Activated CD4-positive, alpha-beta T cell treated with anti-CD3 and anti-CD28 coated beads for 48 hours (primary cell): ENCODE measurements around the gene CUEDC1.
"Not testable (repeated sequence)": the region's sequence is repeated elsewhere in the genome, so short reads cannot be mapped to it uniquely, and the experiment has no call there.

Source experiments
- DNase-seq: peaks from one replicate; pipeline ENCODE4 v3.0.0-alpha.2; 2020

CUEDC1 gene

DNA sequence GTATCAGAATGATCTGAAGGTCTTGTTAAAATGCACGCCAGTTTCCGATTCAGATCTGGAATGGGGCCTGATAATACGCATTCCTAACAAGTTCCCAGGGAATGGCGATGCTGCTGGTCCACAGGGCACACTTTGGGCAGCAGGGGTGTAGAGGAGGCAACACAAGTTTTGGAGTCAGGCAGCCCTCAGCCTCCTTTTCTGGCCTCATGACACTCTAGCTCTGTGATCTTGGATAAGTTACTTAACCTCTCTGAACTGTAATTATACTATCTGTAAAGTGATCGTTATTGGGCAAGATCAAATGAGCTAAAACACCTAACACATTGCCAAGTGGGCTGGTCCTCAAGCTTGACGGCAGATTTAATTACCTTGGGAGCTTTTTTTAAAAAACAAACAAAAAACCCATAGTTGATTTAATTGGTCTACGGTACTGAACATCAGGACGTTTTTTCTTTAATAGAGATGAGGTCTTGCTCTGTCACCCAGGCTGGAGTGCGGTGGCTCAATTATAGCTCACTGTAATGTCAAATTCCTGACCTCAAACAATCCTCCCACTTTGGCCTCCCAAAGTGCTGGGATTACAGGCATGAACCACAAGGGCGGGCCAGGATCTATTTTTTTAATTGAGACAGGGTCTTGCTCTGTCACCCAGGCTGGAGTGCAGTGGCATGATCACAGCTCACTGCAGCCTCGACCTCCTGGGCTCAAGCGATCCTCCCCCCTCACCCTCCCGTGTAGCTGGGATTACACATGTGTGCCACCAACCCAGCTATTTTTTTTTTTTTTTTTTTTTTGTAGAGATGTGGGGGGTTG lies 95.4 kb downstream of the CUEDC1 start:
- DNase-seq = no peak

DNA sequence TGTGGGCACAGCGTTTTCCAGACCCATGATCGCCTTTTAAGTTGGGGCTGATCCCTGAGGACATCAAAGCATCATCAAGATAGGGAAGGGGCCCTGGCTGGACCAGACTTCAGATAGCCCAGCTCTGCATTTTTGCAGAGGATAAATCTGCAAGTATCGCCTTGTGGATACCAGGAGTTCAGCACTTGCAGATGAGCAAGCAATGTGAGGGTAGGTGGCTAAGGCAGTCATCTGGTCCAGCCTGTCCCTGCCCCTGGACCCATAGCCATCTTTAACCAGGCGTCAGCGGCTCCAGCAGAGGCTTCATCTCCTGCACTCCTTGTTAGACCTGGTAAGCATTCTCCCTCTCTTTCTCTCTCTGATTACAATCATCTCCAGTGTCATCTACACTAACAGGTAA lies 96.4 kb downstream of the CUEDC1 start:
- no peak for DNase-seq

DNA sequence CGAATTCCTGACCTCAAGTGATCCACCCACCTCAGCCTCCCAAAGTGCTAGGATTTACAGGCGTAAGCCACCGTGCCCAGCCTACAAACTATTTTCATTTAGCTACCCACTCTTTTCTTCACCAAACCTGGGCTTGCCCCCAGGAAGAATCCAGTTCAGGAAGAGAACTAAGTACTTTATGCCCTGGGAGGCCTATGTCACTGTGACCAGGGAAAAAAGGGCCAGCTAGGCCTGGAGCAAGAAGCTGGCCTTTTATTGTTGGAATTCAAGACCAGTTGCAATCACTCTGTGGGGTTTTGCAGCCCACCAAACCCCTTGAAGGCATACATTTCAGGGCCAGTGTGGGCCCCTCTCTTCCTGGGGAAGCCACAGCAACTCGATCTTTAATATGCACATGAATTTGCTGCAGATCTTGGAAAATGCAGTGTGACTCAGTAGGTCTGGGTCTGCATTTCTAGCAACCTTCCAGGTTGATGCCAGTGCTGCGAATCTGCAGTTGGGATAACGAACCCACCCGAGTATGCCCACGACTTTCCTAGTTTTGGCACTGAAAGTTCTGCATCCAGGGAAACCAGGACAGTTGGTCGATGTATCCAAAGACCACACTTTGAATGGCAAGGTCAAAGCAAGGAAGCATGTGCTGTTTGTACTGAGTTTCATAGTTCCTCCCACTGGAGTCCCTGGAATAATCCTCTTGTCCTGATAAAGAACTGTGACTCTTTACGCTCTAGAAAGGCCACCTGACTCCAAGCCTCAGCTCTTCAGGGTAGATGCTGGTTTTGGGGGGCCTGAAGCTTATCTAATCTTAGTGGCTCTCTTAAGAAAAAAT lies 98.2 kb downstream of the CUEDC1 start:
- DNase-seq = no peak

DNA sequence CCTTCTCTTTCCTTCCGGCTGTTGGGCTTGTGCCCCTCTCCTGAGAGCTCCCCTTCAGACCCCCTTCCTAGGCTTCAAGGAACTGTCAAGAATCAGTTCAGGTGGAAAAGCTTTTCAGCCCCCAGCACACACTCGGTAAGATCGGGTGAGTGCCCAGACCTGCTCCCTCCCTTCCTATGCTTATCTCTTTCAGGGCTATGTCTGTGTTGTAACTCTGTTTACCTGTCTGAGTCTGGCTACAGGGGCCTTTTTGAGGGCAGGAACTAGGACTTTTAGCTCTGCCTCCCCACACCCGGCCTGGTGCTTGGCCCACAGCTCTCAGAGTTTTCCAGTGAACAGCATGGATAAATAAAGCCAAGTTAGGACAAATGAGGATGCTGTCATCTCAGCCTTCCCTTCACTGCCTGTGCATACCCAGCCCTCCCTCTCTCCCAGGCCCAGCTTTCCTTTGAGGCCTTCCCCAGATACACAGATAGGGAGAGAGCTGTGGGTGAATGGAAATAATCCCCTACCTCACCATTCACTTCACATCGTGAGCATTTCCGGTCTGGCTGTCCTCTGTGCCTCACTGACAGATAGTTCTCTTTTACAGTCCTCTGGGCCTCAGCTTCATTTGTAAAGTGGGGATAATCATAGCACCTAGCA lies 99.7 kb downstream of the CUEDC1 start:
- no peak for DNase-seq

DNA sequence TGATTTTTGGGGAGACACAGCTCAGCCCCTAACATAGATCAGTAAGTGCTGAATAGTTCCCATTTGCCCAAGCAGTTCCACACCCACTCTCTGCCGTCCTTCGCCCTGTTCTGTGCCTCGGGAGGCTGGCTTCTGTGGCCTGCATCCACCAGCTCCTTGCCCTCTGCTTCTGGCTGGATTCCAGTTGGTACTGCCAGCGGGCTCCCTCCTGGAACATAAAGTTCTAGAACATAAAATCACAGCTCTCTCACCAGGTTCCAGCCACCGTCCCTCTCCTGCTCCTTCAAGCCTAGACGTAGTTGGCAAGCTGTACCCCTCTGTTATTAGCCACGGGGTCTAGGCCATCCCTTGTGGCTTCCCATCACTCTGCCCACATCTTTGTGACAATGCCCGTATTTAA lies 101.5 kb downstream of the CUEDC1 start:
- no peak for DNase-seq

DNA sequence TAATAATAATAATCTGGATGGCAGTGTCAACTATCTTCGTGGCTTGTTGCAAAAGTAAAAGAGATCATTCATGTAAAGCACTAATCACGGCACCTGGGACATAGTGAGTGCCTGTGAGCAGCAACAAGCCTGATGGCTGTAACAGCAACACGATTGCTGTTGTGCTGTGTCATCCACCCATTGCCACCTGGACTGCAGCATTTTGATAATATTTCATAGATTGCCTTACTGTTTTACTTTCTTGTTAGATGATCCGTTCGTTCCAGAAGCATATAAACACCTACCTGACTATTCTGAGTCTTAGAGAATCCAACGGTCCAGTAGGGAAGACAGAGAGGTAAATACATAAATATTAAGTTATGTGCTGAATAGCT lies 102.3 kb downstream of the CUEDC1 start:
- DNase-seq = no peak

DNA sequence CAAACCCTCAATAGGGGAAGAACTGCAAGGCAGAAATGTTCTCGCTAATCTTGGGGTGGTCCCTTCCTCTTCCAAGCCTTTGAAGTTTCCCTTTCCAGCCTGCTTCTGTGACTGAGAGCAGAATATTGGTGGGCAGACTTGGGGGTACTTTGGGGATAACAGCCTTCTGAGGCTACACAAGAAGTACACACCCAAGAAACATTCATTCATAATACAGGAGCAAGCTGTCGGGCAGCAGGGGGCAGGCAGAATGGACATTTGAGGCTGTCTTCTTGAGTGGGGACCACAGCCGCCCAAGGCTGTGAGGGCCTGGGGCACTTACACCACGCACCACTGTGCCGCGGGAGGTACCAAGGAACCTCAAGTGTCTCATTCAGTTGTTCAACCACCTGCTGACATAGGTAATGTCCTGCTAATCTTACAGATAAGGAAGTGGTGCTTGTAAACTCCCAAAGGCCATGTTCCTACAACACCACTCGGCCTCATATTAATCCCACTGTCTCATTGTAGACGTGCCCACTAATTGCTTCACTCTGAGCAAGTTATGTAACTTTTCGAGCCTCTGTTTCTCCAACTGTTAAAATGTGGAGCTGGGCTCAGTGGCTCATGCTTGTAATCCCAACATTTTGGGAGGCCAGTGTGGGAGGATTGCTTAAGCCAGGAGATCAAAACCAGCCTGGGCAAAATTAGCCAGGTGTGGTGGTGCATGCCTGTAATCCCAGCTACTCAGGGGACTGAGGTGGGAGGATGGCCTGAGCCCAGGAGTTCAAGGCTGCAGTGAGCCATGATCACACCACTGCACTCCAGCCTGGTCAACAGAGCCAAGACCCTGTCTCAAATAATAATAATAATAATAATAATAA lies 102.9 kb downstream of the CUEDC1 start:
- DNase-seq = no peak

DNA sequence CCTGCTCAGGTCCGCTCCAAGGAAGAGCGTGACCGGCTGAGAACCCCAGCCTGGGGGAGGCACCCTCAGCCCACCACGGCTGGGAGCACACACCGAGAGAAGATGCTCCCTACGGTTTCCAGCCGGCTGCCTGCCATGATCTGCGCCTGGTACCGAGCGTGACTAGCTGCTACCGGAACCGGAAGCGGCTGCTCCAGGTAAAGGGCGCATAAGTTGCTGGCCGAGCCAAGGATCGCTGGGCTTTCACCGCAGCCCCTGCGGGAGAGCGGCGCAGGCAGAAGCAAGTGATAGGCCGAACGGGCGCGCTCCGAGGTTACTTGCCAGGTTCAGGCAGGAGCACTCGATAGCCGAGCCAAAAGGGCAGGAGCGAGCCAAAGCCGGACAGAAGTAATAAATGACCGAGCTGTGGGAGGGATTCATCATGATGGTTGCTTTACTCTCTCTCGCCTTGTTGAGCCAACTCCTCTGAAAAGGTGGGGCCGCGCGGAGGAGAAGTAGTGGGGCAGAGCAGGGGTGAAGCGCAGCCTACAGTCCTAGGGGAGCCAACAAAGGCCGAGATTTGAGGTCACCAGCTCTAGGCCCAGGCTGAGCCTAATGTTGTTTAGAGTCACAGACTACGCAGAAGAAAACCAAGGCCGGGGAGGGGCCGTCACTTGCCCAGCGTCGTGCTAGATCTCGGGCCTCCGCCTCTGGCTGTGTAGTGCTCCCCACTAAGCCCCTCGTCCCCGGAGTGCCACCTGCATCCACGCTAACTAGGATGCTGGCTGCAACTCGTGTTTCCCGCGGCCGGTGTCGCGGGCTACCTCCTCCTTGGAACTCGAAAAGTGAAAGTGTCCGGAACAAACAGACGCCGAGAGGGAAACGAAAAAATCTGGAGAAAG lies 105.1 kb downstream of the CUEDC1 start, which contains the start of gene MRPS23:
Gene MRPS23, minus strand, starts transcription at position 171 of the 881 bp plus-strand sequence. Its CDS starts 34 bp downstream, at position 137.
- DNase-seq = peak; percentile 98

DNA sequence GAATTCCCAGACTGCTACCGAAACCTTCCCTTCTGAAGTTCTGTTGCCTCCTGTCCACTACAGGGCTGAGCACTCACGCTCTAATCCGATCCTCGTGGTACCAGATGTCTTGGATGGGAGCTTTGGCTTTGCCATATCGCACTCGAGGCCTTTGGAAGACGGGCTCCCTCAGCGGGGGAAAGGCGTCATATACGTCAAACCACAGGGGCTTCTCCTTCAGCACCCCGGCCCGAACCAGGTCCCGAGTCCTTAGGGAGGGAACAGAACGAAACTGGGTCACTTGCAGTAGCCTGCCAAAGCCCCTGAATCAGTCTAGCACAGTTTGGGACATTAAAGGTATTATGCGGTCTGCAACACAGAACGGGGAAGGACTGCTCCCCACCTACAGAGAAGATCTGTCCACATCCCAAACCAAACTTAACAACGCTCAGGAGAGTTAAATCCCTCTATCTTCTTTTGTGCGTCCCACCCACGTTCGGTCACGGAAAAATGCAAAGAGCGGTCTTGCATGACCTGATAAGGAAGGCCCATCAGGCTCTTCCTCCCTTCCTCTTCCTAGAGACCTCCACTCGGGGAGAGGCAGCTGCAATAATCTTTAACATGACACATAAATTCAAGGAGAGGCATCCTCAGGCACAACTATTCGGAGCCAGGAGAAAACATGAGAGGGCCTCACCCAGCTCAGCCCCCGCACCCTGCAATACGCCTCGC lies 105.9 kb downstream of the CUEDC1 start:
- no peak for DNase-seq

DNA sequence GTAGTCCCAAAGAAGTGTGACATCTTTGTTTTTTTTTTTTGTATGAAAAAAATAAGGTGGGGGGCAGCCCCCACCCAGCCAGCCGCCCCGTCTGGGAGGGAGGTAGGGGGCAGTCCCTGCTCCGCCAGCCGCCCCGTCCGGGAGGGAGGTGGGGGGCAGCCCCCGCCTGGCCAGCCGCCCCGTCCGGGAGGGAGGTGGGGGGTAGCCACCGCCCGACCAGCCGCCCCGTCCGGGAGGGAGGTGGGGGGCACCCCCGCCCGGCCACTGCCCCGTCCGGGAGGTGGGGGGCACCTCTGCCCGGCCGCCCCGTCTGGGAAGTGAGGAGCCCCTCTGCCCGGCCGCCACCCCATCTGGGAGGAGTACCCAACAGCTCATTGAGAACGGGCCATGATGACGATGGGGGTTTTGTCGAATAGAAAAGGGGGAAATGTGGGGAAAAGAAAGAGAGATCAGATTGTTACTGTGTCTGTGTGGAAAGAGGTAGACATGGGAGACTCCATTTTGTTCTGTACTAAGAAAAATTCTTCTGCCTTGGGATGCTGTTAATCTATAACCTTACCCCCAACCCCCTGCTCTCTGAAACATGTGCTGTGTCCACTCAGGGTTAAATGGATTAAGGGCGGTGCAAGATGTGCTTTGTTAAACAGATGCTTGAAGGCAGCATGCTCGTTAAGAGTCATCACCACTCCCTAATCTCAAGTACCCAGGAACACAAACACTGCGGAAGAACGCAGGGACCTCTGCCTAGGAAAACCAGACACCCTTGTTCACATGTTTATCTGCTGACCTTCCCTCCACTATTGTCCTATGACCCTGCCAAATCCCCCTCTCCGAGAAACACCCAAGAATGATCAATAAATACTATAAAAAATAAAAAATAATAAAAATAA lies 108.9 kb downstream of the CUEDC1 start:
- DNase-seq = not testable (repeated sequence)

DNA sequence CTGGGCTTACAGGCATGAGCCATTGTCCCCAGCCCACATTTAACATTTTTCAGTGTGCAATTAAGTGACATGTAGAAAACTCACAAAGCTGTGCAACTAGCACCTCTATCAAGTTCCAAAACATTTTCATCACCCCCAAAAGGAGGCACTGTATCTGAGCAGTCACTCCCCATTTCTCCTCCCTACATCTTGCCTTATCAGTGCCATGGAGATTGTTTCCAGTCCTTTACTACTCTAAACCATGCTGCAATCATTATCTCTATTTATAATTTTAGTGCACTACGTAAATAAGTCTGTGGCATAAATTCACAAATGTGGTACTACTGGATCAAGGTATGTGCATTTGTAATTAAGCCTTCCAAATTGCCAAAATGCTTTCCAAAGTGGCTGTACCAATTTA lies 112.9 kb downstream of the CUEDC1 start:
- DNase-seq = no peak

DNA sequence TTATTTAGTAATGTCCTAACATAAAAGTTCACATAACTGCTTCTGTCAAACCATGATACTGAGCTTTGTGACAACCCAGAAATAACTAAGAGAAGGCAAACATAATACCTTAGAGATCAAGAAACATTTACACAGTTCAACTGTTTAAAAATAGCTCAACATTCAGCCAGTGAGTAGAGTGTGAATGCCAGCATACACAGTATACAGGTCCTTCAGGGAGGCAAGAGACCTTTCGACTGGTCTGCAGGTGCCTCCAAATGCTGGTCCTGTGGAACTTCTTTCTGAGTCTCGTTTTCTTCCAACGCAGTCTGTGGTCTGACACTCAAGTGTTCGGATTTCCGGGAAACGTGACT lies 115.7 kb downstream of the CUEDC1 start:
- no peak for DNase-seq

DNA sequence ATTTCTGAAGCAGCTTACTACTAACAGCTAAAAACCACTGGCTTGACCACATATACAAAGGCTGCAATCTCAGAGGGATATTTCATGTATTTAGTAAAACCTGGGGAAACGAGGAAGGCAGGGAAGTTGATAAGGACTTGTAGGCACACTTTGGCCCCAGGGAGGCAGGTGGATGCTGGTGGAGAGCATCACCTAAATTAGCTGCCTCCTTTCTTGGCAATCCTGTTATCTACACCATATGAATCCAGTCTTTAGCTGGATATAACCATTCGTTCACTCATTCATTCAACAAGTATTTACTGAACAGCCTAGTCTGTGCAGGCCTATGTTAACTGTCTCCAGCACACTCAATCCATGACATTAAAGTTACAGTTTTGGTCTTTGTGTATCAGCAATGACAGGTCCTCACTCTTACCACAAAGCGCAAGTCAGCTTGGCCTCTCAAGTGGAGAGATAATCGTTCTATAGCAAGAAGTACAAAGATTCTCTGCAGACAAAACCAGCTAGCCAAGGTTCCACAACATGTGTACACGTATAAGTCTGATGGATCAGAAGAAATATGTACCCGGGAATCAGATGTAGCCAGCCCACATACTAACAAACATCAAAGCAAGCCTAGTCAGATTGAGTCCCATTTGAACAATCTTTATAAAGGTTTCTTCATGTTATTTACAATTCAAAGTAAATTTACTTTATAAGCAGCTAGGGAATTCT lies 116.2 kb downstream of the CUEDC1 start:
- DNase-seq = no peak

DNA sequence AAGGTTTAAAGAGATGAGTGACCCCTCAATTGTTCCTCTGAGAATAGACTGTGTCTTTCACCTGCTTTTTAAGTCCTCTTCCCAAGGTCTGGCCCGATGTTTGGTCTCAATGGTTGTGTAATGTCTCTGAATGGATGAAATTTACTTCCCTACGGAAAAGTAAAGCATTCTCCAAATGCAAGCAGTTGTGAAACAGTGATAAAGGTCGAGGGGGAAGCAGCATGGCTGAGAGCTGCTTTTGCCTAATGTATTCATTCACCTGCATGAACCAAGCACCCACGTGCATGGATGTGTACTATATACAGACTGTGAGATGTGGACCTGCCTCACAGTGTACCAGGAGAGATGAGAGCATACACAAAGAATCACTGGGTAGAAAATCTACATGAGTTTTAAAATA lies 116.8 kb downstream of the CUEDC1 start:
- no peak for DNase-seq

DNA sequence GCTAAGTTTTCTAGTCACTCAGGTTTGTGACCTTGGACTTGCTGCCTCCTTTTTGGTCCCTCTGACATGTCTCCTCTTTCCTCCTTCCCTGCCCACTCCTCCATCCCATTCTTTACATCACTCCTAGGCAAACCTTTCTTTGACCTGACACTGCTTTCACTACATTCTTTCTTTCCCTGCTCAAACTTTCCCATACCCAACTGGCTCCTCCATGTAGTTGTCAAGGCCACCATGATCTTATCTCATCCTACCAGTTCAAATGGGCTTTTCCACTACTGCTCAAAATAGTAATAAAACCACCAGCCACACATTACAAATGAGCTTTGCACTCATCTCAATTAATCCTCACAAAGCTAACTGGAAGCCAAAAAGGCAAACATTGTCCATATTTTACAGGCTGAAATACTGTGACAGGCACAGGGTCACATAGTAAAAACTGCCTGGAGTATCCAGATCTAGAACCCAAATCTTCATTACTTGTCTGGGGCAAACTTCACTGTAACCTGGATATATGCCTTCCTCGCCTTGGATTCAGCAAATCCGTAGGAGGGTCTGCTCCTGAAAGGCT lies 119.8 kb downstream of the CUEDC1 start:
- no peak for DNase-seq

DNA sequence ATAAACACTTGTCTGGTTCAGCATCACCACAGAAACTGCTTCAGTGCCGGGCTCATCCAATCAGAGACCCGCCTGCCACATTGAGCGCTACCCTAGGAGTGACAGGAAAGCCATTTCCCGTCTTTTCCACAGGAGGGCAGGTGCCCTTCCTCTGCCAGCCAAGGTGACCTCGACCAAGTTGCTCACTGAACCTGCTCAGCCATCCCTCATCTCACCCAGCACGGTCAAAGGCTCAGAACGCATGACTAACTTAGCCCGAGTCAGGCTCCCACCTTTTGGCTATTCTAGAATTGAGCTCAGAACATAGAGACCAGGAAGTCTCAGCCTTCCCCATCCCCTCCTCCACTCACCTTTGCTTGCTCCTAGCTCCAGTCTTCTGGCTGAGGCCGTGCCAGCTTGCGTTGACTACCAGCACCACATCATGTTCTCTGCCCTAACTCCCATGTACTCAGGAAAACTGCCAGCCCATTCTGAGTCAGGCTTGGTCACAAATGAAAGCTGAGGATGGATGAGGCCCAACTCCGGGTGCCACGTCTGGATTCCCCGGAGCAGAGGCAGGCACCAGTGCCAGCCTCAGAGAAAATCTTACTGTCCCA lies 121.0 kb downstream of the CUEDC1 start:
- peak; percentile 16 for DNase-seq

DNA sequence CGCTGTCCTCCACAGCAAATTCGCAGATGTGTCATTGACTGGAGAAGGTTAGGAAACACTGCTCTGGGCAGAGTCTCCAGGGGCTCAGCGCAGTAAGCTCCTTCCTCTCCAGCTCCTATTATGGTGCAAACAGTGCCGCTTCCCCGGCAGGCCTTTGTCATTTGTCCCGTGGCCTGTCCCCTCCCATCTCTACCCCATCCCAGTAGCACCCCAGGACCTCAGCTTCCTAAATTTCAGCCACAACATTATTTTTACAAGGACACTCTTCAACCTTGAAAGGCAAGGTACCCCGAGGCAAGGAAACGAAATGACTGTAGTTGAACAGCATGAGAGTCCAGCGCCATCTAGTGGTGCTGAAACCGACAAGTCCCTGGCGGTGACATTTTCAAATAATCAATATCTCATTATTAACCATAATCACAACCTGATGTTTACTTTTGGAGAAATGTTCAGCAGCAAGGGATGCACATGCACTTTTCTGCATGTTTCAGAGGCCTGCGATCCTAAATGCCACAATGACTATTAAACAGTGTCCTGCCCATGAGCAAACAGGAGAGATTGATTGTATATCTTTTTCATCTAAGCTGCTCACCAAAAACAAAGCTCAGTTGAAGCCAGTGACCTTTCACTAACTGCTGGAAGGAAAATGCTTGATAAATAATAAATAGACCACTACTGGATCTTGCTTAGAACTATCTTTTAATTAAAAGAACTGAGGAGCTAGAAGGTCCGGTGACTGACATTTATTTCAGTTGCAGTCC lies 121.9 kb downstream of the CUEDC1 start:
- peak; percentile 80 for DNase-seq
